HepG2 (cell line): ENCODE measurements around the gene RARG. TPM values are rescaled to one million over a fixed set of nuclear protein-coding genes. Genes with fewer than 3 reads are reported as not detected.

ENCODE experiments used
- ATAC-seq: fragments of 200-7000 bp; cut with Tn5 transposase; 3 replicates; pipeline ENCODE4 v1.9.1; 2020; ENCODE audit warnings: mild to moderate bottlenecking, moderate library complexity
- BruUV-seq: library from RNA; stranded (reverse); fragments of 400-500 nt; replicated peaks from 2 replicates; lab custom pipeline; 2021; lab: Mats Ljungman, UMichigan
- CTCF ChIA-PET: fragments of 300-600 bp; formaldehyde crosslinking; extraction: SDS; loops from one replicate; lab custom pipeline; 2021; ENCODE audit warnings: low total read pairs, inconsistent platforms, low intra/inter-chr PET ratio; lab: Yijun Ruan, JAX
- POLR2A ChIA-PET: fragments of 350-600 bp; sonication (Branson Sonifier 250); formaldehyde crosslinking; loops from one replicate; lab custom pipeline; 2020; ENCODE audit warnings: antibody characterized with exemption, inconsistent platforms; lab: Yijun Ruan, JAX
- DNase-seq: peaks from one replicate; pipeline ENCODE4 v3.0.0-alpha.2; 2015; ENCODE audit warnings: low spot score
- FAIRE-seq: peaks from 3 replicates; lab custom pipeline; 2011; peaks lifted over from hg19 to GRCh38; lab: Jason Lieb, UNC
- H2AFZ ChIP-seq: one replicate; pipeline ENCODE4 v1.6.1; 2011; ENCODE audit warnings: low read length, inconsistent platforms
- H3K27ac ChIP-seq: fragments of 300-600 bp; 3 replicates; pipeline ENCODE4 v1.8.0; 2011; ENCODE audit warnings: mixed run types, mild to moderate bottlenecking, mixed read lengths, low read length, inconsistent platforms; ENCODE audit not compliant: insufficient read depth; ENCODE audit errors: extremely low read length
- H3K27me3 ChIP-seq, 2 experiments: fragments of 200-600 bp in 1 of 2; 2 replicates in 1 of 2; 3 replicates in 1 of 2; pipeline versions ENCODE4 v1.6.0 to v1.8.0; 2011; ENCODE audit warnings: low read length in 2 of 2, mild to moderate bottlenecking in 2 of 2, moderate library complexity in 2 of 2, inconsistent platforms in 1 of 2; ENCODE audit not compliant: insufficient read depth in 2 of 2, control insufficient read depth in 1 of 2
- H3K36me3 ChIP-seq, 2 experiments: fragments of 200-600 bp in 1 of 2; replicated peaks in 1 of 2; 2 replicates in 1 of 2; 3 replicates in 1 of 2; pipeline versions ENCODE4 v1.5.1 to v1.8.0; 2011; ENCODE audit warnings: low read length in 2 of 2, inconsistent platforms in 1 of 2; ENCODE audit not compliant: insufficient read depth in 2 of 2, control insufficient read depth in 1 of 2
- H3K4me1 ChIP-seq: 2 replicates; pipeline ENCODE4 v1.5.1; 2012; ENCODE audit warnings: low read length, inconsistent platforms; ENCODE audit not compliant: insufficient read depth
- H3K4me2 ChIP-seq: 2 replicates; pipeline ENCODE4 v1.6.0; 2011; ENCODE audit warnings: low read depth, low read length, inconsistent platforms
- H3K4me3 ChIP-seq, 3 experiments: fragments of 200-600 bp in 1 of 3; sonication (generic), shearing (Covaris generic) in 1 of 3; replicated peaks in 1 of 3; 2 replicates each; pipeline ENCODE4 v1.5.1; 2011 to 2016; ENCODE audit warnings: low read length in 3 of 3, inconsistent platforms in 2 of 3, low read depth in 2 of 3, mild to moderate bottlenecking in 2 of 3, control low read depth in 1 of 3, mixed read lengths in 1 of 3; ENCODE audit not compliant: insufficient read depth in 1 of 3
- H3K79me2 ChIP-seq: one replicate; pipeline ENCODE4 v1.6.1; 2011; ENCODE audit warnings: low read length, inconsistent platforms; ENCODE audit not compliant: insufficient read depth
- H3K9ac ChIP-seq: 2 replicates; pipeline ENCODE4 v1.6.0; 2011; ENCODE audit warnings: mild to moderate bottlenecking, low read depth, low read length, inconsistent platforms; ENCODE audit not compliant: insufficient read depth
- H3K9me3 ChIP-seq: 2 replicates; pipeline ENCODE4 v1.5.1; 2012; ENCODE audit warnings: mild to moderate bottlenecking, low read length
- H4K20me1 ChIP-seq: 2 replicates; pipeline ENCODE4 v1.6.0; 2011; ENCODE audit warnings: inconsistent platforms, mild to moderate bottlenecking, low read length, moderate library complexity; ENCODE audit not compliant: insufficient read depth
- HNRNPL ChIP-seq: fragments of 200-400 bp; formaldehyde crosslinking; IDR thresholded peaks from 2 replicates; pipeline ENCODE4 v1.6.1; 2017; ENCODE audit warnings: mild to moderate bottlenecking, low read depth, low read length
- HOXD1 ChIP-seq: sonication (generic); formaldehyde crosslinking; IDR thresholded peaks from 2 replicates; pipeline ENCODE4 v1.5.0; 2020; ENCODE audit warnings: missing genetic modification reagents
- ZNF619 ChIP-seq: sonication (generic); formaldehyde crosslinking; IDR thresholded peaks from 2 replicates; pipeline ENCODE4 v1.4.0; 2020; ENCODE audit warnings: mild to moderate bottlenecking, missing genetic modification reagents
- WGBS: methylation state at CpG from one replicate; pipeline ENCODE4 v1.1.6; 2017; ENCODE audit warnings: low lambda C conversion rate; 5-methylcytosine and 5-hydroxymethylcytosine counted together
- in situ Hi-C: cut with HindIII; loops from 2 replicates; pipeline ENCODE4 v1.10.0; 2017; ENCODE audit warnings: low pct_unique_long_range_greater_than_20kb; ENCODE audit not compliant: extremely low pct_ligation_motif_present
- intact Hi-C: fragments of 100-400 bp; cut with micrococcal nuclease; formaldehyde crosslinking; loops from one replicate; pipeline ENCODE4 v1.10.0; 2022; ENCODE audit not compliant: unreplicated experiment
- polyA plus RNA-seq, 8 experiments: library from polyadenylated mRNA; depleted of rRNA in 3 of 8; stranded (reverse) in 7 of 8; unstranded in 1 of 8; fragments of >200 nt; fragmentation: Illumina TruSeq in 4 of 8; extraction: Trizol in 4 of 8; gene quantifications; 2 replicates each; pipeline versions ENCODE4 v1.2.1 to v1.2.3, GENCODE V29; 2011 to 2016; ENCODE audit warnings: low read depth in 4 of 8, missing spikeins in 1 of 8, mixed read lengths in 1 of 8; ENCODE audit not compliant: insufficient read depth in 1 of 8
- total RNA-seq, 5 experiments: library from RNA; depleted of rRNA; stranded (reverse); fragments of >200 nt; fragmentation: Illumina TruSeq; extraction: Trizol; gene quantifications; 2 replicates each; pipeline ENCODE4 v1.2.3, GENCODE V29; 2016; ENCODE audit warnings: low read depth in 1 of 5
- TF ChIP-seq, protein P1 (sequence below): sonication (generic); formaldehyde crosslinking; IDR thresholded peaks from 2 replicates; pipeline ENCODE4 v1.4.0; 2020; ENCODE audit warnings: missing genetic modification reagents

RARG gene
- total and polyA plus RNA-seq, 2 of the 13 experiments (the other 11 are each of a cell fraction or from before 2014, with no cell fraction given) = 0.77 to 1.5 TPM

DNA sequence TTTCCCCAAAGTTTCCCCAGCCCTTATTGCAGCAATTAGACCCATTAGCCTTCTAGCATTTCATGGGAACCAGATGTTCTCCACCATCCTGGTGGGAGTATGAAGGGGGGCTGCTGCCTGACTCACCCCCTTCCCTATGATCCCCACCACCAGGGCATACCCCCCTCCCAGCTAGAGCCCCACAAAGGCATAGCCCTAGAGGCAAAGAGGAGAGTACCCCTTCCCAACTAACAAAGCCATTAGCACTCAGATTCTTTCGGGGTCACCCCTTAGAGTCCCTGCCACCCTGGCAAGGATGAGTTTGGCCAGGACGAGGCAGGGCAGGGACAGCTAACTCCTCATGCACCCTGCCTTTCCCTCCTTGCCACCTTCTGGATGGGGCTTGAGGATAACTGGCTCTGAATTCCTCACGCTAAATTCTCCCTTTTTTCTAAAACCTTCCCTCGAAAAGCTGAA lies 9.2 kb downstream of the RARG start:
- Histone ChIP-seq H4K20me1 (no peaks in the 10 kb centered on the region), H3K4me2 (peak overlapping the region; percentile 100), H3K79me2 (no peaks in the 10 kb centered on the region), H3K4me1 (peaks cover 52% of the 10 kb centered on the region), H3K36me3 (no peaks in the 10 kb centered on the region), H3K27ac (no peak overlapping the region), H3K9ac (no peak overlapping the region), H3K27me3 (peaks cover 0 to 24% of the 10 kb centered on the region in 2 experiments; a peak in 4 of 5 replicates), H3K9me3 (no peaks in the 10 kb centered on the region), H2AFZ (no peak overlapping the region), H3K4me3 (peak overlapping the region in 1 of 3 experiments; percentile 89; a peak in 1 of 6 replicates)
- no peak for DNase-seq
- intact Hi-C loops = loop anchor here (5.0 kb wide), 1 partner anchor 74 kb away; the partner anchor contains the start of genes MYG1 and PFDN5
- in situ Hi-C loops = no loop called here
- CTCF ChIA-PET = no interaction called here
- TF ChIP-seq HNRNPL (0 out of 2 replicates have a peak, but pooled peaks have one; percentile 18), ZNF619 (CRISPR knock-in tag) (no peak)
- ATAC-seq = no peak
- no TSS peak for BruUV-seq
- FAIRE-seq = no peak
- POLR2A ChIA-PET = no interaction called here
- 14% methylated on average over 4 of the region's 4 CpGs for WGBS

DNA sequence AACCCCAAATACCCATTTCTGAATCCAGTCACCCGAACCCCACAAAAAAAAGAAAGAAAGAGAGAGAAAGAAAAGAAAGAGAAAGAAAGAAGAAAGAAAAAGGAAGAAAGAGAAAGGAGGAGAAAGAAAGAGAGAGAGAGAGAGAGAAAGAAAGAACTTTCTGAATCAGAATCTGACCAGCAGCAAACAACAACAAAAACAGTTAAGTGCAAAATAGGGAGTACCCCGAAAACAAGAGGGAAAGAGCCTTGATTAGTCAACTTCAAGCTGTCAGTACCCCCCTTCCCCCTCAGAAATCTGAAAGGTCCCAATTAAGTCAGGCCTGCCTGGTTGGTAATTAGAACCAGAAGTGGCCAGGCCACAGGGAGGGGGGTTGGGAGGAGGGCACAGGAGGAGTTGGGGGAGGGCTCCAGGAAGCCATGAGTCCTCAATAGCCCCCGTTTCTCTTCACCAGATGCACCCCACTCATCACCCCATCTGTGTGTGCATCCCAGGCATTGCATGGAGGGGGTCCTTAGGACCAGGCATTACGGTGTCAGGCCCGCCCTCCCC lies 9.8 kb downstream of the RARG start:
- ChIA-PET CTCF (no interaction called here), POLR2A (no interaction called here)
- Histone ChIP-seq H3K4me1 (peaks cover 58% of the 10 kb centered on the region), H4K20me1 (no peaks in the 10 kb centered on the region), H3K27me3 (peaks cover 0 to 23% of the 10 kb centered on the region in 2 experiments; a peak in 4 of 5 replicates), H3K36me3 (no peaks in the 10 kb centered on the region), H3K4me2 (peak overlapping the region; percentile 100), H2AFZ (no peak overlapping the region), H3K9ac (no peak overlapping the region)
- intact Hi-C loops = loop anchor here (5.0 kb wide), 1 partner anchor 75 kb away; the partner anchor contains the start of genes MYG1 and PFDN5
- WGBS = 13% methylated on average over 5 of the region's 5 CpGs
- no peak for DNase-seq
- TF ChIP-seq HOXD1 (CRISPR knock-in tag) = no peak
- TF ChIP-seq, protein P1, sequence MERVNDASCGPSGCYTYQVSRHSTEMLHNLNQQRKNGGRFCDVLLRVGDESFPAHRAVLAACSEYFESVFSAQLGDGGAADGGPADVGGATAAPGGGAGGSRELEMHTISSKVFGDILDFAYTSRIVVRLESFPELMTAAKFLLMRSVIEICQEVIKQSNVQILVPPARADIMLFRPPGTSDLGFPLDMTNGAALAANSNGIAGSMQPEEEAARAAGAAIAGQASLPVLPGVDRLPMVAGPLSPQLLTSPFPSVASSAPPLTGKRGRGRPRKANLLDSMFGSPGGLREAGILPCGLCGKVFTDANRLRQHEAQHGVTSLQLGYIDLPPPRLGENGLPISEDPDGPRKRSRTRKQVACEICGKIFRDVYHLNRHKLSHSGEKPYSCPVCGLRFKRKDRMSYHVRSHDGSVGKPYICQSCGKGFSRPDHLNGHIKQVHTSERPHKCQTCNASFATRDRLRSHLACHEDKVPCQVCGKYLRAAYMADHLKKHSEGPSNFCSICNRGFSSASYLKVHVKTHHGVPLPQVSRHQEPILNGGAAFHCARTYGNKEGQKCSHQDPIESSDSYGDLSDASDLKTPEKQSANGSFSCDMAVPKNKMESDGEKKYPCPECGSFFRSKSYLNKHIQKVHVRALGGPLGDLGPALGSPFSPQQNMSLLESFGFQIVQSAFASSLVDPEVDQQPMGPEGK (CRISPR knock-in tag) = 0 out of 2 replicates have a peak, but pooled peaks have one; percentile 39
- TF ChIP-seq, all 625 proteins: peak for 1
- Histone ChIP-seq H3K9me3 (no peaks in the 10 kb centered on the region), H3K4me3 (peak overlapping the region; percentile 36 to 89 (median 89)), H3K79me2 (no peaks in the 10 kb centered on the region), H3K27ac (no peak overlapping the region)
- in situ Hi-C loops = no loop called here
- FAIRE-seq (no peak), ATAC-seq (no peak)
- BruUV-seq = no TSS peak
